ENCODE measurements around the gene LRRC73. TPM values are rescaled to one million over a fixed set of nuclear protein-coding genes. Genes with fewer than 3 reads are reported as not detected.

LRRC73 gene
- total RNA-seq, 1 experiment from 2014 or later = 1.4 TPM

- TF ChIP-seq ZNF532 (CRISPR knock-in tag; IDR thresholded peaks at IDR 0.05; ENCODE audit: borderline replicate concordance) (no peak), ZNF281 (CRISPR knock-in tag; IDR thresholded peaks at IDR 0.05) (no peak)
Measured at GRCh38 chr6:43476746-43477145, 33.4 kb downstream of the LRRC73 start (continued).

- H3K27ac Mint-ChIP-seq = no peak overlapping the region
- H3K27me3 Mint-ChIP-seq (ENCODE audit: low read depth) = no peaks in the 10 kb centered on the region; the same call in 1 of the 2 replicates
- no peak for DNase-seq (ENCODE audit: low spot score)
- CTCF ChIA-PET = interaction anchor here (0.6 to 1.3 kb wide), 2 partner anchors 18 to 21 kb away, joined by 4 read pairs; no protein-coding TSS in a partner anchor
- peaks cover 29% of the 10 kb centered on the region for H3K4me1 Mint-ChIP-seq
- H3K4me3 Mint-ChIP-seq = no peak overlapping the region
- POLR2A ChIA-PET = no interaction called here
- no peaks in the 10 kb centered on the region for H3K36me3 Mint-ChIP-seq
- ATAC-seq = no peak
- TF ChIP-seq ETV6 (CRISPR knock-in tag; IDR thresholded peaks at IDR 0.05) (no peak), ZSCAN18 (CRISPR knock-in tag; IDR thresholded peaks at IDR 0.05) (no peak), ZBTB21 (CRISPR knock-in tag; IDR thresholded peaks at IDR 0.05; ENCODE audit: borderline replicate concordance) (no peak), MAX (CRISPR knock-in tag; IDR thresholded peaks at IDR 0.05) (no peak)
- no peaks in the 10 kb centered on the region for H3K9me3 Mint-ChIP-seq
Measured at GRCh38 chr6:43475516-43475915, 34.6 kb downstream of the LRRC73 start.

- no peak for DNase-seq (ENCODE audit: low spot score)
- ATAC-seq = no peak
- no peak overlapping the region for H3K27ac Mint-ChIP-seq
- H3K4me3 Mint-ChIP-seq = no peak overlapping the region
- H3K27me3 Mint-ChIP-seq (ENCODE audit: low read depth) = no peaks in the 10 kb centered on the region; the same call in 1 of the 2 replicates
- ChIA-PET CTCF (no interaction called here), POLR2A (no interaction called here)
- H3K4me1 Mint-ChIP-seq = peaks cover 18% of the 10 kb centered on the region
- H3K36me3 Mint-ChIP-seq = no peaks in the 10 kb centered on the region
- no peaks in the 10 kb centered on the region for H3K9me3 Mint-ChIP-seq
- TF ChIP-seq HMGA2 (CRISPR knock-in tag; IDR thresholded peaks at IDR 0.05) (no peak), ZNF396 (CRISPR knock-in tag; IDR thresholded peaks at IDR 0.05; ENCODE audit: borderline replicate concordance) (no peak), ZNF416 (CRISPR knock-in tag; IDR thresholded peaks at IDR 0.05) (no peak), AR (CRISPR knock-in tag; IDR thresholded peaks at IDR 0.05) (no peak), ZNF671 (CRISPR knock-in tag; IDR thresholded peaks at IDR 0.05) (no peak), E2F1 (CRISPR knock-in tag; IDR thresholded peaks at IDR 0.05) (no peak), SMAD3 (CRISPR knock-in tag; IDR thresholded peaks at IDR 0.05; ENCODE audit: borderline replicate concordance) (no peak), ZSCAN18 (CRISPR knock-in tag; IDR thresholded peaks at IDR 0.05) (no peak), ZNF425 (CRISPR knock-in tag; conservative IDR thresholded peaks at IDR 0.05) (no peak), OVOL2 (CRISPR knock-in tag; IDR thresholded peaks at IDR 0.05; ENCODE audit: borderline replicate concordance) (no peak), CBFB (CRISPR knock-in tag; IDR thresholded peaks at IDR 0.05; ENCODE audit: low read depth) (no peak)
Measured at GRCh38 chr6:43472515-43472914, 37.6 kb downstream of the LRRC73 start.
